Neural crest cell (in vitro differentiated cells): ENCODE results near the gene RECK. TPM values are rescaled to one million over a fixed set of nuclear protein-coding genes. Genes with fewer than 3 reads are reported as not detected.

Source experiments
- DNase-seq: peaks from one replicate; pipeline ENCODE4 v3.0.0; 2021; ENCODE audit warnings: low read depth, mixed read lengths, low spot score
- H3K27ac Mint-ChIP-seq: one replicate; pipeline ENCODE4 v1.8.0; 2021; ENCODE audit warnings: mild to moderate bottlenecking, mixed read lengths; ENCODE audit not compliant: unreplicated experiment
- H3K27me3 Mint-ChIP-seq: 2 replicates; pipeline ENCODE4 v1.8.0; 2021; ENCODE audit warnings: low read depth, mild to moderate bottlenecking, mixed read lengths
- H3K36me3 Mint-ChIP-seq: 2 replicates; pipeline ENCODE4 v1.8.0; 2021; ENCODE audit warnings: low read depth, mild to moderate bottlenecking, mixed read lengths
- H3K4me1 Mint-ChIP-seq: 2 replicates; pipeline ENCODE4 v1.8.0; 2021; ENCODE audit warnings: mixed read lengths
- H3K4me3 Mint-ChIP-seq: one replicate; pipeline ENCODE4 v1.8.0; 2021; ENCODE audit warnings: mild to moderate bottlenecking, mixed read lengths
- H3K9me3 Mint-ChIP-seq: 2 replicates; pipeline ENCODE4 v1.8.0; 2021; ENCODE audit warnings: mixed read lengths
- total RNA-seq: library from RNA; stranded (reverse); gene quantifications from 2 replicates; pipeline ENCODE4 v1.2.1, GENCODE V29; 2021
- TF ChIP-seq, protein P1 (sequence below): fragments of 200-600 bp; sonication (generic); conservative IDR thresholded peaks from 2 replicates; pipeline ENCODE4 v1.5.0; 2021; ENCODE audit warnings: antibody characterized with exemption, mild to moderate bottlenecking

RECK gene
- total RNA-seq, 1 donor from 2014 or later = 9.5 TPM

DNA sequence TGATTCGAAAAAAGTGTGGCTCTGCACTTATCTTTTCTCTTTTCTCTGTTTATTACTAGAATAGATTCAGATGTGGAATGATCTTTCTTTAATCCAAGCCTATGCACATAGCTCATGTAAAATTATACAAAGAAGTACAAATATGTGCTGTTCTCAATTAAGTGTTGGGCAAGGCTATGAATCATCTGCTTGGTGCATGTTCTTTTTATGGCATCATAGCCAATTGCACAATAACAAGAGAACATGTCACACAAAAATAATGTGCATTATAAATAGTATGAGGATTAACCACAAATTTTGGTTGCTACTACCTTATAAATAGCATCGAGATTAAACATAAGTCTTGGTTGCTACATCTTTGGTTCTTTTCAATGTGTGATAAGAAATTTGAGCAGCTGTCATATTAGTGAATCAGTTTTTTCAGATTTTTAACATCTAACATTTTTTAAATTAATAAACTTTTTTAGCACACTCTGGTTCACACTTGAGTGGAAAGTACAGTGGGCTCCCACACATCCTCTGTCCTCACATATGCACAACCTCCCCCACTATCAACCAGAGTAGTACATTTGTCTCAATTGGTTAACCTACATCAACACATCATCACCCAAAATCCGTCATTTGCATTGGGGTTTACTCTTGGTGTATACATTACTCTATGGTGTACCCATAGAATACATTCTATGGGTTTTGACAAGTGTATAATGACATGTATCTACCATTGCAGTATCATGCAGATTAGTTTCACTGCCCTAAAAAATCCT is 6.8 kb upstream of the RECK start:
- Mint-ChIP-seq H3K4me3 (no peak overlapping the region), H3K9me3 (peaks cover 5% of the 10 kb centered on the region), H3K4me1 (no peaks in the 10 kb centered on the region), H3K27me3 (peaks cover 34% of the 10 kb centered on the region), H3K36me3 (no peaks in the 10 kb centered on the region), H3K27ac (no peak overlapping the region)
- TF ChIP-seq, protein P1, sequence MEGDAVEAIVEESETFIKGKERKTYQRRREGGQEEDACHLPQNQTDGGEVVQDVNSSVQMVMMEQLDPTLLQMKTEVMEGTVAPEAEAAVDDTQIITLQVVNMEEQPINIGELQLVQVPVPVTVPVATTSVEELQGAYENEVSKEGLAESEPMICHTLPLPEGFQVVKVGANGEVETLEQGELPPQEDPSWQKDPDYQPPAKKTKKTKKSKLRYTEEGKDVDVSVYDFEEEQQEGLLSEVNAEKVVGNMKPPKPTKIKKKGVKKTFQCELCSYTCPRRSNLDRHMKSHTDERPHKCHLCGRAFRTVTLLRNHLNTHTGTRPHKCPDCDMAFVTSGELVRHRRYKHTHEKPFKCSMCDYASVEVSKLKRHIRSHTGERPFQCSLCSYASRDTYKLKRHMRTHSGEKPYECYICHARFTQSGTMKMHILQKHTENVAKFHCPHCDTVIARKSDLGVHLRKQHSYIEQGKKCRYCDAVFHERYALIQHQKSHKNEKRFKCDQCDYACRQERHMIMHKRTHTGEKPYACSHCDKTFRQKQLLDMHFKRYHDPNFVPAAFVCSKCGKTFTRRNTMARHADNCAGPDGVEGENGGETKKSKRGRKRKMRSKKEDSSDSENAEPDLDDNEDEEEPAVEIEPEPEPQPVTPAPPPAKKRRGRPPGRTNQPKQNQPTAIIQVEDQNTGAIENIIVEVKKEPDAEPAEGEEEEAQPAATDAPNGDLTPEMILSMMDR = no peak
- DNase-seq = no peak

DNA sequence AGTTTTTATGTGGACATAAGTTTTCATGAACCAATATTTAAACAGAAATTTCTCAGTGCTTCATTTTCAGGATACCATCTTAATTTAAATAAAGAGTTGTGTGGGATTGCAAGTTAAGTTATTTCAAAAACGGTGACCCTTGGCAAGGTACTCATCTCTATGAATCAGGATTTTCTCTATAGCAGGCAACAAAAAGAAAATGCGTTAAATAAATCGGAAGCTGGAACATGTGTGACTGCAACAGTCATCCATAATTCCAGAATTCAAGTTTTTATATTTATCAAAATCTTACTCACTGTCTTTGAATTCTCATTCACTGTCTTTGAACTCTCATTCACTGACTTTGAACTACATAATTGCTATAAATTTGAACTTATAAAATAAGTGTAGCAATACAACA is 5.8 kb upstream of the RECK start:
- no peak for DNase-seq
- H3K4me3 Mint-ChIP-seq = no peak overlapping the region
- H3K27ac Mint-ChIP-seq = no peak overlapping the region
- TF ChIP-seq, protein P1 = no peak
- peaks cover 5% of the 10 kb centered on the region for H3K9me3 Mint-ChIP-seq
- H3K4me1 Mint-ChIP-seq = no peaks in the 10 kb centered on the region
- no peaks in the 10 kb centered on the region for H3K36me3 Mint-ChIP-seq
- peaks cover 34% of the 10 kb centered on the region for H3K27me3 Mint-ChIP-seq

DNA sequence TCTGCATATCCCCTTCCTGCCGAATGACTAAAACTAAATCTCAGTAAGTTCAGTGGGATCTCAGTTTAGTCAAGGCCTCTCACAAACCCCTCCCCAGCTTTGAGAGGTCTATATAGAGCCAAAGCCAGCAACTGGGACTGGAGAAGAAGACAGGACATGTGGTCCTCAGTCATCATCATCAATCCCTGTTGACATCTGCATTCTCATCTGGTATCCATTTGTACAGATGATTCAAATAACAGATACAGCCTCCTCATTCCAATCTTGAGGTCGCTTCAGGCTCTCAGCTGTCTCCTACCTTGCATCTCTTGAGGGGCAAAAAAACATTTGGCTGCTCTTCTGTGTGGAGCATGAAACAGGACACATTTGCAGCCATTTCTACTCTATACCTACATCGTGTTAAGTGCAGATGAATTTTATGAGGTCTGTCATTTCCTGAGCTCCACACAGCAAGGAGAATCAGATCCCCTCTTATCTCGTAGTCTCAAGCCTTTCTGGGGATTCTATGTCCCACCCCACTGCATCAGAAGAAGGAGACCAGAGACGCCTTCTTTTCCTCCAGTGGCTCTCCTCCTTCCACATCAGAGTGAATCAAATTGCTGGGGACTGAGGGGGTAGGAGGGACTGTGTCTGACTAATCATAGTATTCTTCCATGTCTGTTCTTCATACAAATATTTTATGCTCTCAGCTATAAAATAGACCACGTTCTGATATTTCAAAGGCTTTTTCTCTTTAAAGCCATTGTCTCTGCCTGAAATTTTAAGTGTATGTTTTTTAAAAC is 4.7 kb upstream of the RECK start:
- TF ChIP-seq, protein P1 = no peak
- H3K27me3 Mint-ChIP-seq = peaks cover 34% of the 10 kb centered on the region
- no peaks in the 10 kb centered on the region for H3K4me1 Mint-ChIP-seq
- no peak overlapping the region for H3K27ac Mint-ChIP-seq
- no peak for DNase-seq
- H3K4me3 Mint-ChIP-seq = no peak overlapping the region
- H3K36me3 Mint-ChIP-seq = no peaks in the 10 kb centered on the region
- H3K9me3 Mint-ChIP-seq = no peaks in the 10 kb centered on the region

DNA sequence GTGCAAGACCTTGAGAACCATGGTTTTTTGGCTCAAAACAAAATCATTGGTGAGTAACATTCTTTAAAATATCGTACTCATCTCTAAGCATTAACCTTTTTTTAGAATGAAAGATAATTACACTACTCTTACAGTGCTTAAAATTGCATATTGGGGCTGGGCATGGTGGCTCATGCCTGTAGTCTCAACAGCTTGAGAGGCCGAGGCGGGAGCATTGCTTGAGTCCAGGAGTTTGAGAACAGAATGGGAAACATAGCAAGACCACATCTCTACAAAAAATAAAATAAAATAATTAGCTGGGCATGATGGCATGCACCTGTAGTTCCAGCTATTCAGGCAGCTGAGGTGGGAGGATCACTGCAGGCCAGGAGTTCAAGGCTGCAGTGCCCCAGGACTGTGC is 2.9 kb upstream of the RECK start:
- Mint-ChIP-seq H3K27me3 (peaks cover 34% of the 10 kb centered on the region), H3K36me3 (no peaks in the 10 kb centered on the region), H3K9me3 (no peaks in the 10 kb centered on the region), H3K4me3 (peak overlapping the region; percentile 60), H3K27ac (no peak overlapping the region), H3K4me1 (peaks cover 12% of the 10 kb centered on the region)
- TF ChIP-seq, protein P1 = no peak
- no peak for DNase-seq

DNA sequence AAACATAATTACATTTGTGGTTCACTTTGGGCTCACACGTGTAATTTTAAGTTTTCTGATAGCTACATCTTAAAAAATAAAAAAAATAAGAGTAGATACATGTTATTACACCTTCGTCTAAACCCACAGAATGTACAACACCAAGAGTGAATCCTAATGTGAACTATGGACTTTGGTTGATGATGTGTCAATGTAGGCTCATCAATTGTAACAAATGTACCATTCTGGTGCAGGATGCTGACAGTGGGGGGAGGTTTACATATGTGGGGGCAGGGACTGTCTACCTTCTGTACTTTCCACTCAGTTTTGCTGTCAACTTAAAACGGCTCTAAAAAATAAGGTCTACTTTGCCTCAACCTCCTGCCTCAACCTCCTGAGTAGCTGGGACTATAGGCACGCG is 2.5 kb upstream of the RECK start:
- Mint-ChIP-seq H3K27ac (no peak overlapping the region), H3K9me3 (no peaks in the 10 kb centered on the region), H3K27me3 (peaks cover 29% of the 10 kb centered on the region), H3K4me3 (no peak overlapping the region), H3K36me3 (no peaks in the 10 kb centered on the region), H3K4me1 (peaks cover 13% of the 10 kb centered on the region)
- DNase-seq = no peak
- TF ChIP-seq, protein P1 = no peak
